Measurements from ENCODE around the gene C8G. TPM values are rescaled to one million over a fixed set of nuclear protein-coding genes. Genes with fewer than 3 reads are reported as not detected.
A peak's percentile ranks its signal among the peaks of the same experiment; 100 is the strongest.

The C8G gene
- total and polyA plus RNA-seq, 2 of the 13 experiments (the other 11 are each of a cell fraction or from before 2014, with no cell fraction given) = 4.9 to 12.8 TPM

DNA sequence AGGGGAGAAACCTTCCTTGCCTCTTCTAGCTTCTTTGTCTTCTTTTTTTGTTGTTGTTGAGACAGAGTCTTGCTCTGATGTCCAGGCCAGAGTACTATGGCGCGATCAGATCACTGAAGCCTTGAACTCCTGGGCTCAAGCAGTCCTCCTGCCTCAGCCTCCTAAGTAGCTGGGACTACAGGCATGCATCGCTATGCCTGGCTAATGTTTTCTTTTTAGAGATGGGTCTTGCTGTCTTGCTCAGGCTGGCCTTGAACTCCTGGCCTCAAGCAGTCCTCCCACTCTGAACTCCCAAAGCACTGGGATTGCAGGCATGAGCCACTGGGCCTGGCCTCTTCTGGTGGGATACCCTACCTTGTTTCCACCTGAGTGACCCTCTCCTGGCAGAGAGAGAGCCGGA is 43.8 kb downstream of the C8G start (continued):
- TF ChIP-seq ZNF770 (CRISPR knock-in tag; IDR thresholded peaks at IDR 0.05) = peak; percentile 60
- peak; percentile 87 for TF ChIP-seq ZNF263 (CRISPR knock-in tag; IDR thresholded peaks at IDR 0.05)
- TF ChIP-seq MED8 (CRISPR knock-in tag; IDR thresholded peaks at IDR 0.05; ENCODE audit: insufficient replicate concordance) = no peak
- no peak for TF ChIP-seq TOPORS (CRISPR knock-in tag; IDR thresholded peaks at IDR 0.05)
- TF ChIP-seq ZNF143 (CRISPR knock-in tag; IDR thresholded peaks at IDR 0.05) = no peak
- no peak for TF ChIP-seq ZNF7 (CRISPR knock-in tag; IDR thresholded peaks at IDR 0.05)
- TF ChIP-seq HOXA9 (CRISPR knock-in tag; IDR thresholded peaks at IDR 0.05; ENCODE audit: borderline replicate concordance) = no peak
- no peak for TF ChIP-seq ZNF503 (CRISPR knock-in tag; IDR thresholded peaks at IDR 0.05)
- TF ChIP-seq TBL1XR1 (IDR thresholded peaks at IDR 0.05; ENCODE audit: borderline replicate concordance, low read length, partially characterized antibody) = no peak

GRCh38 chr9:136990242-136990911 is 45.3 kb downstream of the C8G start:
- ChIA-PET CTCF (ENCODE audit: low intra/inter-chr PET ratio, low total read pairs) (no interaction called here), POLR2A (no interaction called here)
- in situ Hi-C loops (cut with HindIII; ENCODE audit: extremely low pct_ligation_motif_present, low pct_unique_long_range_greater_than_20kb) = no loop called here
- H3K4me2 ChIP-seq (ENCODE audit: low read depth, low read length) = peak overlapping the region; percentile 25
- H2AFZ ChIP-seq (ENCODE audit: low read length) = no peak overlapping the region
- no peak overlapping the region for H3K9ac ChIP-seq (ENCODE audit: insufficient read depth, low read depth, low read length)
- peaks cover 48% of the 10 kb centered on the region for H3K4me1 ChIP-seq (ENCODE audit: insufficient read depth, low read length)
- no peaks in the 10 kb centered on the region for H3K9me3 ChIP-seq (ENCODE audit: low read length)
- H3K4me3 ChIP-seq (replicated peaks in 1 of 3; ENCODE audit: insufficient read depth in 1 of 3, low read depth in 2 of 3, low read length in 3 of 3) = no peak overlapping the region
- no peak overlapping the region for H3K27ac ChIP-seq (ENCODE audit: extremely low read length, insufficient read depth, low read length)
- peaks cover 5% of the 10 kb centered on the region for H3K79me2 ChIP-seq (ENCODE audit: insufficient read depth, low read length)
- ATAC-seq = no peak
- H4K20me1 ChIP-seq (ENCODE audit: insufficient read depth, low read length) = no peaks in the 10 kb centered on the region
- intact Hi-C loops (cut with micrococcal nuclease; ENCODE audit: unreplicated experiment) = no loop called here
- peaks cover 3 to 15% of the 10 kb centered on the region in 2 experiments; a peak in 3 of 5 replicates for H3K27me3 ChIP-seq (ENCODE audit: control insufficient read depth in 1 of 2, insufficient read depth in 2 of 2, low read length in 2 of 2)
- H3K36me3 ChIP-seq (replicated peaks in 1 of 2; ENCODE audit: control insufficient read depth in 1 of 2, insufficient read depth in 2 of 2, low read length in 2 of 2) = no peaks in the 10 kb centered on the region
- peak; percentile 72 for DNase-seq (ENCODE audit: low spot score)
- BruUV-seq (replicated peaks) = no TSS peak
- 16% methylated on average over 8 of the region's 10 CpGs for whole genome bisulfite sequencing (ENCODE audit: low lambda C conversion rate)
- FAIRE-seq = no peak
- TF ChIP-seq ZNF766 (CRISPR knock-in tag; IDR thresholded peaks at IDR 0.05; ENCODE audit: borderline replicate concordance) (no peak), ZNF563 (CRISPR knock-in tag; IDR thresholded peaks at IDR 0.05) (no peak), ISL2 (CRISPR knock-in tag; IDR thresholded peaks at IDR 0.05) (no peak), GATAD1 (CRISPR knock-in tag; IDR thresholded peaks at IDR 0.05) (no peak), ZNF232 (CRISPR knock-in tag; IDR thresholded peaks at IDR 0.05; ENCODE audit: borderline replicate concordance) (no peak), SIX1 (CRISPR knock-in tag; IDR thresholded peaks at IDR 0.05; ENCODE audit: borderline replicate concordance) (no peak)
- TF ChIP-seq, protein P1, sequence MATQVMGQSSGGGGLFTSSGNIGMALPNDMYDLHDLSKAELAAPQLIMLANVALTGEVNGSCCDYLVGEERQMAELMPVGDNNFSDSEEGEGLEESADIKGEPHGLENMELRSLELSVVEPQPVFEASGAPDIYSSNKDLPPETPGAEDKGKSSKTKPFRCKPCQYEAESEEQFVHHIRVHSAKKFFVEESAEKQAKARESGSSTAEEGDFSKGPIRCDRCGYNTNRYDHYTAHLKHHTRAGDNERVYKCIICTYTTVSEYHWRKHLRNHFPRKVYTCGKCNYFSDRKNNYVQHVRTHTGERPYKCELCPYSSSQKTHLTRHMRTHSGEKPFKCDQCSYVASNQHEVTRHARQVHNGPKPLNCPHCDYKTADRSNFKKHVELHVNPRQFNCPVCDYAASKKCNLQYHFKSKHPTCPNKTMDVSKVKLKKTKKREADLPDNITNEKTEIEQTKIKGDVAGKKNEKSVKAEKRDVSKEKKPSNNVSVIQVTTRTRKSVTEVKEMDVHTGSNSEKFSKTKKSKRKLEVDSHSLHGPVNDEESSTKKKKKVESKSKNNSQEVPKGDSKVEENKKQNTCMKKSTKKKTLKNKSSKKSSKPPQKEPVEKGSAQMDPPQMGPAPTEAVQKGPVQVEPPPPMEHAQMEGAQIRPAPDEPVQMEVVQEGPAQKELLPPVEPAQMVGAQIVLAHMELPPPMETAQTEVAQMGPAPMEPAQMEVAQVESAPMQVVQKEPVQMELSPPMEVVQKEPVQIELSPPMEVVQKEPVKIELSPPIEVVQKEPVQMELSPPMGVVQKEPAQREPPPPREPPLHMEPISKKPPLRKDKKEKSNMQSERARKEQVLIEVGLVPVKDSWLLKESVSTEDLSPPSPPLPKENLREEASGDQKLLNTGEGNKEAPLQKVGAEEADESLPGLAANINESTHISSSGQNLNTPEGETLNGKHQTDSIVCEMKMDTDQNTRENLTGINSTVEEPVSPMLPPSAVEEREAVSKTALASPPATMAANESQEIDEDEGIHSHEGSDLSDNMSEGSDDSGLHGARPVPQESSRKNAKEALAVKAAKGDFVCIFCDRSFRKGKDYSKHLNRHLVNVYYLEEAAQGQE (IDR thresholded peaks at IDR 0.05; ENCODE audit: borderline replicate concordance in 1 of 2, low read depth in 1 of 2, low read length in 2 of 2) = no peak
